Stimulated activated CD8-positive, alpha-beta memory T cell treated with anti-CD3 and anti-CD28 coated beads, Interleukin-15, amount 100 ng/mL, for 48 hours (primary cell): ENCODE data around the gene TMIGD1.

Experiments
- DNase-seq, 2 donors: peaks; one replicate each; pipeline ENCODE4 v3.0.0-alpha.2; 2020; ENCODE audit warnings: low read depth in 2 of 2

The TMIGD1 gene

DNA sequence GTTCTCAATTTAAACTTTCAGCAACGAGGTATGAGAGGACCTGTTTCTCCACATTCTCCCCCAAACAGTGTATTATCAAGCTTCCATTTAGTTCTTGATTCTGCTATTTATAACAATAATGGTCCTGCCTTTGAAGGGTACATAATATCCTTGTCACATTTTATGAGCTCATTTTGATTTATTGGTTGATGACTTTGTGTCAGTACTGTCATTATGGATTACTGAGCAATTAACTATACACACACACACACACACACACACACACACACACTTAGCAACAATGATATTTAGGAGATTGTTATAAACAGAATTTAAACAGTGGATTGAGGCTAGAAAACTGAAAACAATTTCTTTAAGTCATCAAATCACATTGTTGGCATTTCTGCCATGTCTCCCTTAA, 7.0 kb downstream of the TMIGD1 start:
- no peak for DNase-seq

DNA sequence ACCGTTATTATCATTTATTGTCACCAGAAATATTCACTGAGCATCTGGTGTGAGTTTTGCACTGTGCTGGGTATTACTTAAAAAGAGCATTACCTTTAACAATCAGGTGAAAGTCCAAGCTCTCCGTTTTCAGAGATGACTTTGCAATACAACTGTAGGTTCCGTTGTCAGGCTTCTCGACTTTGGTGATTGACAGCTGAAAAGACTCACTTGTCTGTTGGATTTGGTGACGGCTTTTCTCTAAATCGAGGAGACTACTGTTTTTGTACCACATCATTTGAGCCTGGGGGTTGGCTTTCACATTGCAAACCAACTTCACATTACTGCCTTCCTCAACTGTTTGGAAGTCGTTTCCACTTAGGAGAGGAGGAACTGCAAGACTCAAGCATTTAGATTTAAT, 9.1 kb downstream of the TMIGD1 start:
- no peak for DNase-seq

DNA sequence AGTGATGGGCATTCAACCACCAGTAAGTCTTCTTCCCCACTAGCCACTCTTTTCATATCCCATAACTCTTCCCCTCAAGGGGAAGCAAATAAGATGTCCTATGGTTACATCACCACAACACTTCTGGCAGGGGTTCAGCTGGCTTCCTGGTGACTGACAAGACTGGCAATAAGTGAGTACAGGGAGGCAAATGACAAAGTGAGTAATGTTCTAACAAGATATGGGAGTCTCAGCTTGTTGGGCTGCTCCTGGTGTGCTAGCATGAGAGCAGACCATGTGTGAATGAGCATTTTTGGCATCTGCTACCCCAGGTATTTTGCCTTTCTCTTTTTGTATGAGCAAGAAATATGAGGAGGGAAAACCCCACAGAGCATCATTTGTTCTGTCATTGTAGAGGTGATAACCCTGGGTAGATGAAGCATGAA, 9.9 kb downstream of the TMIGD1 start:
- DNase-seq, result no peak

DNA sequence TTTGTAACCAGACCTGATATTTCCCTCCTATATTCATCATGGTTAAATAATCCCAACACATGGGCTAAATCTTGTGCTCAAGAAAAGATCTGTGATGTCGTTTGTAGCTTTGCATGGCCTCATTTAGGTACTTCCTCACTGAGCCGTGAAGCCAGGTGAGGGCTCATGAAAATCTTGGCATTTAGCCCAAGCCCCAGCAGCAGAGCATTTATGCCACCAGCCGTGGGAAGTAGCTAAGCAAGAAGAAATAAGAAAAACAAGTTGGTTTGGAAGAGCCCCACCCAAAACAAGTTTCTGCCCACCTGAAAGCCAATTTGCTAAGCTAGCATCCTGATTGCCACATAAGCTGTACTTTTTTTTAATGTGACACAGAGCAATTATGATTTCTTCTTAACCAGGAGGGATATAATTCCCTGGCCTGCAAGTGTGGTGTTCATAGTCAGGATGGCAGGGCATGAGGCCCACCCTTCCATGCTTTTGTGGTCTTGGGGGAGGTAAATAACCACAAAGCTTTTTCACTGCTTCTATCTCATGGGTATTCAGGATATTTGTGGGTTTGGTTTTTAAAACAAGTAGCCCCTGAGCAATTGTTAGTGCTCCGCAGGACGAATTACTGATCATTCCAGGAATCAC, 10.5 kb downstream of the TMIGD1 start:
- no peak for DNase-seq

DNA sequence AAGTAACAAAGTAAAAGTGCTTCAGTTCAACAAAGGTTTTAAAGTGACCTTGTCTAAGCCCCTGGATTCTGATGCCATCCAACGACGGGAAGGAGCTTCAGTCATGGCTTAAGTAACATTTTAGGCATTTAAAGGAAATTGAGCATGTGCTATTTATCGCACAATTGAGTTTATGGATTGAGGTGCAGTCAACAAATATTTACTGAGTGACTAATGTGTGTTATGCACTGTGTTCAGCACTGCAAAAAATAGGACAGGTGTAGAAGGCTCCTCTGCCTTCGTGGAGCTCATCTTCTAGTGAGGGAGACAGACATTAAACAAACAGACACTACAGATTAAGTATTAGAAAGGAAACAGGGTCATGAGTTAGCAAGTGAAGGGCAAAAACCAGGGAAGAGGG, 12.5 kb downstream of the TMIGD1 start:
- DNase-seq, result no peak

DNA sequence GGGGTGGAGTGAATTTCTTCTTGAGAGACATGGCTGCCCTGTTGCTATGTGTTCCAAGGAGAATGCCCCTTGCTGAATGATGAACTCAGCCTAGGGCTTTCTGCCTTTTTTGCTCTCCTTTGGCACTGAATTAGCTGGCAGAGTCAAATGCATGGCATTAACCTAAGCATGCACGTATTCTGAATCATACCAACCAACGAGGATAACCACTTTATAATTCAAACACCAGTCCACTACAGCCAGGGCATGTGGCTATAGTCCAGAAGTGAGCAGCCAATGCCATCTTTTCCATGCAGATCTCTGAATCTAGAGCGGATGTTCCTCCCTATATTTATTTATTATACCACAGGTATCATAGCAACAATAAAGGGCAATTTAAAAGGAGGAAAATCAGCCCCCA, 15.7 kb downstream of the TMIGD1 start:
- no peak for DNase-seq

DNA sequence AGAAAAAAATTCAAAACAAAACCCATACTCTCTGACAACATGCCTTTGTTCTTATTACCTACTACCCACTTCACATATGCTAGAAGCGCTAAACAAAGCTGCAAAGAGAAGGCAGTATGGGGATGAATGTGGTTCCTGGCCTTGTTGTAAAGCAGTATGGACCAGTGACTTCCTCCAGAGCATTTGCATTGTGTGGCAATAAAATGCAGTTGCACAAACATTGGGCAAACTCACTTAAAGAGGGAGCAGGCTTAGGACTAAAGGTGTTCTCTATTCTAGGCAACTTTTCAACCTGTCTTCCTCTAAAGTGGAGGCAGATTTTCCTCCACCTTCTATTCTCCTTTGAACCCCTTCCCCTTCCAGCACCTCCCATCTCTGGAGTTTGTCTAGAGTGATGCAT, 17.1 kb downstream of the TMIGD1 start:
- DNase-seq, result no peak

DNA sequence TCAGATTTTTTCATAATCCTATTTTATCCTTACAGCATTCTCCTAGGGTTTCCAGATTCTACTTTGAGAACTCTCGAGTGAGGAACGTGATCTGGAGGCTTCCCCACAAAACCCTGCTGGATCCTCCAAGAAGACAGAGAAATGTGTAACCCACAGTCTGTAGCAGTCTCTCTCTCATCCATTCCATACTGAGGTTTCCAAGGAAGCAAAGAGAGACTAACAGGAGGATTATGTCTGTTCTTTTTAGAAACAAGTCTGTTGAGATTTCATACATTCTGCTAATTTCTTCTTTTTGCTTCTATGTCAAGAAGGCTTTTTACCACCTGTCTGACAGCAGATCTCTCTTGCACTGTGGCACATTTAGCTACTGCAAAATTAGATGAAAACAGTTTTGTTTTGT, 18.8 kb downstream of the TMIGD1 start:
- no peak for DNase-seq

DNA sequence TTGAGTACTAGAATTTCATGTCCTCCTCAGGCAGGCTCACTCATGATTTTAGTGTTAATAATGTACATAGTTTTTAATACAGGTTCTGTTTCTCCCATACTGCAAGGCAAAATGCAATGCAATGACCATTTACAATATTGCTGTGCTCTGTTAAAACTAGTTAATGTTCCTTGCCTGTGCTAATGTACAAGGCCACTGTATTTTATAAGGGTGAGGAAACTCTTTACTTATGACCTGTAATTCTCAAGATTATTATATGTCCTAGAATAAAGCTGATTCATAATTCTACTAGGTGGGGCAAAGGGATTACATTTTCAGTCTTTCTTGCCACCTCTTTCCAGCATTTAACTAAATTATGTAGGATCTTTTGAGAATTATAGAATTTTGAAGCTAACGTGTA, 19.4 kb downstream of the TMIGD1 start:
- no peak for DNase-seq

DNA sequence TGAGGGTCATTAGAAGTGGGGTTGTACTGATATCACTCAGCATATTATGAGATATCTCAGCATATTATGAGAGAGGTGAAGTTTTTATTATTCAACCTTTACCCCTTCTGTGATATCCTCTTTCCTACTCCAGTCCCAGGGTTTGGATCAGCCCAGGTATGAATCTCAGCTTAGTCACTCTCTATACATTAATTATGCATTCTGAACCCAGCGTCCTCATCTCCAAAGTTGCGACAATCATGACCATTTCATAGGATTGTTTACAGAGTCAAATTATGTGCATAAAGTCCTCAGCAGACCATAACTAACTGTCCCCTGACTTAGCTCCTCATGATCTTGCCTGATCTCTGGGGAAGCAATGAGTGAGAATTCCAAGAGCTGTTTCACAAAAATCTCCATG, 21.6 kb downstream of the TMIGD1 start:
- no peak for DNase-seq

DNA sequence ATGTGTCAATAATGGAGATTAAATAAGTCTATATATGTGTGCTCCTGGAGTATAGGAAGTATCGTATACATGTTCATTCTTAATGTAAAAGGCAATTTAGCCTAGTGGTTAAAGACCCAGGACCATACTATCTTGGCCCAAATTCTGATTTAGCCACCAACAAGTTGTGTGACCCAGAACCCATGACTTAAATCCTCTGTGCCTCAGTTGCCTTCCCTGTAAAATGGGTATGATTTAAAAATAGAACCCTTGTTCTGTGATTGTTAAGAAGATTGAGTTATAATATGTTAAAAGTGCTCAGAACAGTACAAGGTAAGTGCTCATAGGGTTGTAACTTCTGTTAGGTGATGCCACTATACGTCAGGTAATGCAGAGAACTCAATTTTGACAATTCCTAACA, 23.3 kb downstream of the TMIGD1 start:
- no peak for DNase-seq

DNA sequence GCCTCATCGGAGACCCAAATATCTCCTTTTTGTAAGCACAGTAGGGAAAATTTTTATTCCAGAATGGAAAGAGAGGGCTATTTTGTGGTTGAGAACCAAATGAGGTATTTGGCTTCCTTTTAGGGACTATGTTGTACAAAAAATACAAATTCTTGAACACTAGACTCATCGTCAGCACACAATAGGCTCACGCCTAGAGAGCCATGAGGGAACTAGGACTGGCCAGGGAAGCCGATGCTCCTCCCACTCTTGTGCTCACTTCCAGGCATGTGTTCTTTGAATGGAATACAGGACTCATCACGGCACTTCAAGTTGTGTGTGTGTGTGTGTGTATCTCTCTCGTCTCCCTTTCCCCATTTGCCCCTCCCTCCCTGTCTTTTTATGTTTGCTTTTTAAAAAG, 24.3 kb downstream of the TMIGD1 start:
- no peak for DNase-seq

DNA sequence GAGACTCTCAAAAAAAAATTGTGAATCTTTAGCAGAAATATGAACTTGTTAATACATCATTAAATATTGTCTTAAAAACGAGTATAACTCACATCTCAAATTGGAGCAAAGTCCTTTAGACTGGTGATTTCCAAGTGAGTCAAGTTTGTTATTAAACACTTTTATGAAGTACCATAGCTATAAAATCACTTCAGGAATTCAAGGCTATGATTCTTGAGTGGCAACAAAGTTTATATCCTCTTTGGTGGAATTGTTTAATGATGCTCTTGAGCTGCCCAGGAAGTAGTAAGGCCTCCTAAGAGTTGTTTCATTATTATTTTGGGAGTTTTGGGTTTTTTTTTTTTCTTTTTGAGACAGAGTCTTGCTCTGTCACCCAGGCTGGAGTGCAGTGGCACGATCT, 25.5 kb downstream of the TMIGD1 start:
- DNase-seq, result no peak

DNA sequence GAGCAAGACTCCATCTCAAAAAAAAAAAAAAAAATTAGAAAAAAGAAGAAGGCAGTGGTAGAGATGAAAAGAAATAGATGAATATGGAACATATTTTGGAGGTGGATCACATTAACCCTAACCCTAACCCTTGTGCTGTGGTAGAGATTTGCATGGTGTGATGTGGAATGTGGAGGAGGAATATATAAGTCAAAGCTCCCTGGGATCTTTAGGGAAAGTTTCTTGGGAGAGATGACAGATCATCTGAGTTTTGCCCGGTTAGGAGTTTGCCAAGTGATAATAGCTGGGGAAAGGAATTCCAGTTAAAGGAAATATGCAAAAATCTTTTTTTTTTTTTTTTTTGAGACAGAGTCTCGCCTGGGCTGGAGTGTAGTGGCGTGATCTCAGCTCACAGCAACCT, 29.1 kb downstream of the TMIGD1 start:
- no peak for DNase-seq

DNA sequence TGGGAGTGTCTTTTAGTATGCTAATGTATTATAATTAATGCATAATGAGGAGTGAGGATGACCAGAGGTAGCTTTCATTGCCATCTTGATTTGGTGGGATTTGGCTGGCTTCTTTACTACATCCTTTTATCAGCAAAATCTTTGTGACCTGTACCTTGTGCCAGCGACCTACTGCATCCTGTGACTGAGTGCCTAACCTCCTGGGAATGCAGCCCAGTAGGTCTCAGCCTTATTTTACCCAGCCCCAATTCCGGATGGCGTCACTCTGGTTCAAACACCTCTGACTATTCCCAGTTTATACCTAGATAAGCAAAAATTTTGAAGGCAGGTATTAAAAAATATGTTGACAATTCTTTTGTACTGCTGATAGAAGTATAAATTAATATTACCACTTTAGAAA, 31.6 kb downstream of the TMIGD1 start:
- DNase-seq, result no peak

DNA sequence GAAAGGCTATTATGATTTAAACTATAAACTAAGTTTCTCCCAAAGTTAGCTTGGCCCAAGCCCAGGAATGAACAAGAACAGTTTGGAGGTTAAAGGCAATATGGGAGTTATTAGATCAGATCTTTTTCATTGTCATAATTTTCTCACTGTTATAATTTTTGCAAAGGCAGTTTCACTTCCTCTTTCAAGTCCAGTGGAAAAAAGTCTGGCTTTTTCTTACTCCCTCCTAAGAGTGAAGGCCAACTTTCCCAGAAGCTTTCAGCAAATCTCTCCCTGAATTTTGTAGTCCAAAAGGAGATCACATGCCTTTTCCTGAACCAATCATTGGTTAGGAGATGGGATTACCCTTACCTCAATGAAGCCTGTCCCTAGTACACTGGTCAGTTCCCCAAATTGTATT, 33.0 kb downstream of the TMIGD1 start:
- DNase-seq, result no peak

DNA sequence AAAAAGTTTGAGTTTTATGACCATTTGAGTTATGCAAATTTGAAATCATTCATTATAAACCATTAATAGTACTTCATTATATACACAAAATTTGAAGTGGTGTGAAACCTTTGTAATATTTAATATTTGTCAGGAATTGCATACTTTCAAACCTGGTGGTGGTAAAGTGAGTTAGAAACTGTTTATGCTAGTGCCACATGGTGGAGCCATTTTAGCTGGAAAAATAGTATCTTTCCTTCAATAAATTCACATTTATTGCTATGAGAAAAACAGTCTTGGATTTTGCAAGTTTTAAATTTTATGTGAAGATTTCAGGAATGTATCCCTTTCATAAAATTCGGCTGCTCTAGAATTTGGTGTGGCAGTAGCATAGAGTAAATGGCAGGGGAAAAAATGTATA, 34.9 kb downstream of the TMIGD1 start:
- DNase-seq, result no peak

DNA sequence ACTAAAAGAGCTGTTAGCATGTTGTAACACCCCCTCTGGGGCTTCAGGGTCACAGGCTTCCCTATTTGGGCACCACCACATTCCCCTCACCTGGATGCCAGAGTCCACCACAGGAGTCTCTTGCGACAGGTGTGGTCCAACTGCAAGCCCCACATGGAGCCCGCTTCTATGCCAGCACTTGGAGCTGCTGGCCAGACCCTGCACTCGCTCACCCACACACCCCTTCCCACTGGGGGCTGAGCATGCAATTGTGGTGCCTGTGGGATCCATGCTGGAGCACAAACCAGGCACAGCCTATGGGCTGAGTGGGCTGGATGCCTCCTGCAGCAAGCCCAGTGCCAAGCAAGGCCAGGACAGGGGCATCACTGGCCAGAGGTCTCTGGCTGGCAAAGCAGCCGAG, 36.1 kb downstream of the TMIGD1 start:
- DNase-seq, result no peak

DNA sequence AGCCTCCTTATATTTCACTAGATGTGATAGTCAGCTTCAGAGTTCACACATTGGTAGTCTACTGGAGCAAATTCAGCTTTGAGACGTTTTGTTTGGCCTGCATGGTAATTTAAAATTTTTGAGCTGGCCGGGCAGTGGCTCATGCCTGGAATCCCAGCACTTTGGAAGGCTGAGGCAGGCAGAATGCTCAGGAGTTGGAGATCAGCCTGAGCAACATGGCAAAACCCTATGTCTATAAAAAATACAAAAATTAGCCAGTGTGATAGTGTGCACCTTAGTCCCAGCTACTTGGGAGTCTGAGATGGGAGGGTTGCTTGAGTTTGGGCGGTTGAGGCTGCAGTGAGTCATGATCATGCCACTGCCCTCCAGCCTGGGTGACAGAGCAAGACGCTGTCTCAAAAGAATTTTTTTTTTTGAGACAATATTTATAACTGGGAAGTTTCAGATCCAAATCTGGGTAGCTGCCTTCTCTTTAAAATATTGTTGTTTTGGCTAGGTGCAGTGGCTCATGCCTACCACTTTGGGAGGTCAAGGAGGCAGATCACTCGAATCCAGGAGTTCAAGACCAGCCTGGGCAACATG, 37.3 kb downstream of the TMIGD1 start:
- no peak for DNase-seq

DNA sequence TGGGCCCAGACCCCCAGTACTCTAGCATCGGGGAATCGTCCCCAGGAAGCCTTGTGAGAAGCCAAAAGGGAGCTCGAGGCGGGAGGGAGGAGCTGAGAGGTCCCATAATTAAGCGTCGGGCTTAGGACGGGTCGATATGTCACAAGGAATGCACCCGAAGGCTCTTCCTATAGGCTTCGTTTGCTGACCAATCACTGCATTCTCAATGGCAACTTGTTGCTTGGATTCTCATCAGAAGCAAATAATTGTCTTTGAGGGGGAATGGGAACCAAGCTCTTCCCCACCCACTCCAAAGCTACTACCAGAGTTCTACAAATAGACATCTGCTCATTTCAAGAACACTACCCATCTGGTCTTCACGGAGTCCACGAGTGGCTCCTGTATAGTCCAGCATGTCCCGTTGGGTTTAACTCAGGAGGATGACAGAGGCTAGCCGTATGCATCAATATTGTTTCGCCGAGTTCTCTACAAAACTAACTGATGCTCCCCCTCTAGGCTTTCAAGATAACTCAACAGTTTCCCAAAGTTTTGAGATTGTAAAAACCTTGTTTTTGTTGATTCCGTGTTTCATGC, 41.5 kb downstream of the TMIGD1 start:
- DNase-seq, result no peak

DNA sequence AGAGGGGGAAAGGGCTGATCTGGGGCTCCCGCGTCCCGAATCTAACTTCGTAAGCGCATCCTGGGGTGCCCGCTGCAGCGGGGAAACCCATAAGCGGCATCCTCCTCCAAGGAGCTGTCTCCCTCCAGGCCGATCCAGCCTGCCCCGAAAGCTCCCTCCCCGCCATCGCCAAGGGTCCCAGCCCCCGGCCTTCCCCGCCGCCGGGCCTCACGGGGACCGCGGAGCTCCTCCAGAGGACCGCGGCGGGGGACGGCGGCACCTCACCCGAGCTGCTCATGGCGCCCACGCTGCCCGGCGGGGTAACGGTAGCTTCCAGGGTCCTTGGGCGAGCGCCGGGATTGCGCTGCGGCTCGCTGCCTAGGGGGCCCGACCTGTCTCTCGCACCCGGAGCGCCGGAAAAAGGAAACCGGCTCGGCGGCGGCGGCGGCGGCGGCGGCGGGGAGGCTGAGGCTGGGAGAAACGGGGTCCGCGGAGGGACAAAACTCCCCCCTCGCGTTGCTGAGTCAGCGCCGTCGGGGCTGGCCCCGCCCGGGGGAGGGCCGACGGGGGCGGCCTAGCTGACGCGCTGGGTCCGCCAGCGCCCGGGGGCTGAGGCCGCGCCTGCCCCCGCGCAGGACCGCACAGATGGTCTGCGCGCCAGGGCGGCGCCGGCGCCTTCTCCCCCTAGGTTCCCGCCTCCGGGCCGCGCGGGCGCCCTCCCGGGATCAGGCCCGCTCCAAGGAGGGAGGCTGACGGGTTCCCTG, 42.1 kb downstream of the TMIGD1 start, which contains the start of gene BLMH:
BLMH (minus strand) TSS at position 402 of the 743 bp plus-strand sequence; CDS start at position 277, 125 bp downstream.
- DNase-seq, result peak; percentile 77 to 79

DNA sequence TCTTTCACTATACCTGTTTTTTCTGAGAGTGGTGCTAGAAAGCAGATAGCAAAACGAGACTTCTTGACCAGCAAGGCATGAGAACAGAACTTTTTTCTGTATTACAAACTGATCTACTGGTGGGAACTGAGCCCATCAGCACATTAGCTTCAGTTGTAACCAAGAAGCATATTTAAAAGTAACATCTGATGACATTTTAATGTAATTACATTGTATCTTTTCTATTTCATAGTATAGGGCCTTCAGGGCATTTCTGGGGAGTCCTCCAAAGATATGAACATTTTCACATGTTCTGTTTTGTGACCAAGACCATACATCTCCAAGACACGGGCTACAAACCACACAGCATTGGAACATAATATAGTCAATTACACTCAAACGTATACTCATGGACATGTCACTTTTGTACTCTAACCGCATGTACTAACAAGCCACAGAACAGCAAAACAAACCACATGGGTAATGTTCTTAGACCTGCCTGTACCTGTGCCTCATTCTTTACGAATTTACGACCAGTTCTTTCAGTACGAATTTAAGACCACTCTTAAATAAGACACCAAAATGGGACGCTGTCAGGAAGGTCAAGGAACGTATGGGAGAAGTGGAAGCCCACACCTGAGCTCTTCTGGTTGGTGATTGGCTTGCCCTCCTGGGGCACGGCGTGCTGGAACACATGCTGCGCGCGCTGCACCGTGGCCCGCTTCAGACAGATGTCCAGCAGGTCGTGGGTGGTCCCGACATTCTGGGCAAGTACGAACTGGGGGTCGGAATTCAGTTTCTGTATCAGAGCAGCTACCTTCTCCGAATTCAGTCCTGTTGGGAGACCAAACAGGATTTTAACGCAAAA, 42.9 kb downstream of the TMIGD1 start:
- peak in 1 of 2 donors; percentile 9 for DNase-seq
